Spleen (tissue), 7 donors: ENCODE measurements around the gene HP.

Experiments
- CTCF ChIP-seq, 11 experiments: fragments of 200-600 bp in 7 of 11; fragments of 450-650 bp in 4 of 11; sonication (generic) in 4 of 11; IDR thresholded peaks in 8 of 11; conservative IDR thresholded peaks in 3 of 11; 1 replicate in 7 of 11; 2 replicates in 4 of 11; pipeline versions ENCODE4 v1.4.0 to v1.8.0; 2016 to 2021; ENCODE audit warnings: antibody characterized with exemption in 11 of 11, inconsistent platforms in 4 of 11, mild to moderate bottlenecking in 1 of 11
- POLR2A ChIP-seq, 3 donors: fragments of 450-650 bp; IDR thresholded peaks; one replicate each; pipeline ENCODE4 v1.5.1; 2017; ENCODE audit warnings: antibody characterized with exemption in 3 of 3, mild to moderate bottlenecking in 1 of 3
- donor health status: DM: no; HTN: no; CAD: no; lungs with moderate emphysema.
- donor health status: DM: no; HTN: no; CAD: no.
- donor health status: DM: no; HTN: no; CAD: no.

GRCh38 chr16:72009779-72010178, 44.5 kb upstream of the HP start:
- no peak for TF ChIP-seq CTCF (IDR thresholded peaks at IDR 0.05 in 8 of 11, conservative IDR thresholded peaks at IDR 0.05 in 3 of 11)
- TF ChIP-seq POLR2A (IDR thresholded peaks at IDR 0.05), result no peak
